ENCODE measurements around the gene BLMH. TPM values are rescaled to one million over a fixed set of nuclear protein-coding genes. Genes with fewer than 3 reads are reported as not detected.

Gene BLMH
- total RNA-seq, 1 donor from 2014 or later, result 36.2 TPM

GRCh38 chr17:30222721-30223175 lies 69.0 kb downstream of the BLMH start:
- no peak overlapping the region for H3K27ac ChIP-seq (ENCODE audit: low read depth, low read length)
- H3K36me3 Mint-ChIP-seq (ENCODE audit: low read depth, unreplicated experiment), result no peaks in the 10 kb centered on the region
- H3K36me3 ChIP-seq (ENCODE audit: insufficient read depth, low read length), result no peaks in the 10 kb centered on the region
- no peaks in the 10 kb centered on the region for H3K4me1 ChIP-seq (ENCODE audit: insufficient read depth, low read length)
- no peak overlapping the region for H3K9ac ChIP-seq (ENCODE audit: low read length)
- no peak overlapping the region for H3K27ac Mint-ChIP-seq (ENCODE audit: unreplicated experiment)
- H3K9me3 ChIP-seq (ENCODE audit: insufficient read depth, low read depth, low read length), result no peaks in the 10 kb centered on the region
- no peak overlapping the region for H3K4me3 ChIP-seq (ENCODE audit: insufficient read depth, low read depth, low read length)
- H3K79me2 ChIP-seq (ENCODE audit: insufficient read depth, low read length), result no peaks in the 10 kb centered on the region
- peaks cover 29% of the 10 kb centered on the region for H3K27me3 ChIP-seq (ENCODE audit: insufficient read depth, low read length)
- H3K9me3 Mint-ChIP-seq (ENCODE audit: unreplicated experiment), result peaks cover 2% of the 10 kb centered on the region
- H4K20me1 ChIP-seq (ENCODE audit: insufficient read depth, low read length), result no peaks in the 10 kb centered on the region
- H3K4me3 Mint-ChIP-seq (ENCODE audit: unreplicated experiment), result no peak overlapping the region
- no peak overlapping the region for H3K4me2 ChIP-seq (ENCODE audit: low read length)
- peaks cover 58% of the 10 kb centered on the region for H3K27me3 Mint-ChIP-seq (ENCODE audit: low read depth, unreplicated experiment)
- H2AFZ ChIP-seq (ENCODE audit: low read depth, low read length), result no peak overlapping the region
- peaks cover 5% of the 10 kb centered on the region for H3K4me1 Mint-ChIP-seq (ENCODE audit: low read depth, unreplicated experiment)
- FAIRE-seq, result no peak
- no peak for DNase-seq (ENCODE audit: low read depth)
- TF ChIP-seq EZH2 (IDR thresholded peaks at IDR 0.05; ENCODE audit: insufficient read depth, low read length) (no peak), CTCF (IDR thresholded peaks at IDR 0.05; ENCODE audit: insufficient read depth, low read depth, low read length) (no peak)

GRCh38 chr17:30222251-30222650 lies 69.5 kb downstream of the BLMH start:
- Histone ChIP-seq H3K27ac (ENCODE audit: low read depth, low read length) (no peak overlapping the region), H3K9ac (ENCODE audit: low read length) (no peak overlapping the region), H3K4me2 (ENCODE audit: low read length) (no peak overlapping the region), H3K36me3 (ENCODE audit: insufficient read depth, low read length) (no peaks in the 10 kb centered on the region), H3K27me3 (ENCODE audit: insufficient read depth, low read length) (peaks cover 29% of the 10 kb centered on the region), H3K4me1 (ENCODE audit: insufficient read depth, low read length) (no peaks in the 10 kb centered on the region), H2AFZ (ENCODE audit: low read depth, low read length) (no peak overlapping the region), H3K79me2 (ENCODE audit: insufficient read depth, low read length) (no peaks in the 10 kb centered on the region), H3K9me3 (ENCODE audit: insufficient read depth, low read depth, low read length) (no peaks in the 10 kb centered on the region), H3K4me3 (ENCODE audit: insufficient read depth, low read depth, low read length) (no peak overlapping the region), H4K20me1 (ENCODE audit: insufficient read depth, low read length) (no peaks in the 10 kb centered on the region)
- H3K27me3 Mint-ChIP-seq (ENCODE audit: low read depth, unreplicated experiment), result peaks cover 58% of the 10 kb centered on the region
- TF ChIP-seq EZH2 (IDR thresholded peaks at IDR 0.05; ENCODE audit: insufficient read depth, low read length), result no peak
- TF ChIP-seq CTCF (IDR thresholded peaks at IDR 0.05; ENCODE audit: insufficient read depth, low read depth, low read length), result no peak
- H3K4me1 Mint-ChIP-seq (ENCODE audit: low read depth, unreplicated experiment), result peaks cover 5% of the 10 kb centered on the region
- H3K36me3 Mint-ChIP-seq (ENCODE audit: low read depth, unreplicated experiment), result no peaks in the 10 kb centered on the region
- FAIRE-seq (no peak), DNase-seq (ENCODE audit: low read depth) (no peak)
- H3K27ac Mint-ChIP-seq (ENCODE audit: unreplicated experiment), result no peak overlapping the region
- H3K4me3 Mint-ChIP-seq (ENCODE audit: unreplicated experiment), result no peak overlapping the region
- peaks cover 2% of the 10 kb centered on the region for H3K9me3 Mint-ChIP-seq (ENCODE audit: unreplicated experiment)

GRCh38 chr17:30221346-30221745 lies 70.4 kb downstream of the BLMH start:
- FAIRE-seq, result no peak

More at GRCh38 chr17:30221346-30221745, 70.4 kb downstream of the BLMH start:
- no peaks in the 10 kb centered on the region for H3K79me2 ChIP-seq (ENCODE audit: insufficient read depth, low read length)
- no peak for DNase-seq (ENCODE audit: low read depth)
- H3K9me3 ChIP-seq (ENCODE audit: insufficient read depth, low read depth, low read length), result no peaks in the 10 kb centered on the region
- Mint-ChIP-seq H3K36me3 (ENCODE audit: low read depth, unreplicated experiment) (no peaks in the 10 kb centered on the region), H3K27ac (ENCODE audit: unreplicated experiment) (no peak overlapping the region), H3K27me3 (ENCODE audit: low read depth, unreplicated experiment) (peaks cover 56% of the 10 kb centered on the region), H3K4me1 (ENCODE audit: low read depth, unreplicated experiment) (peaks cover 5% of the 10 kb centered on the region), H3K4me3 (ENCODE audit: unreplicated experiment) (no peak overlapping the region), H3K9me3 (ENCODE audit: unreplicated experiment) (peaks cover 2% of the 10 kb centered on the region)
- H3K9ac ChIP-seq (ENCODE audit: low read length), result no peak overlapping the region
- no peaks in the 10 kb centered on the region for H3K36me3 ChIP-seq (ENCODE audit: insufficient read depth, low read length)
- no peak overlapping the region for H3K4me2 ChIP-seq (ENCODE audit: low read length)
- TF ChIP-seq EZH2 (IDR thresholded peaks at IDR 0.05; ENCODE audit: insufficient read depth, low read length), result no peak
- no peak for TF ChIP-seq CTCF (IDR thresholded peaks at IDR 0.05; ENCODE audit: insufficient read depth, low read depth, low read length)
- no peak overlapping the region for H3K27ac ChIP-seq (ENCODE audit: low read depth, low read length)
- H3K4me1 ChIP-seq (ENCODE audit: insufficient read depth, low read length), result no peaks in the 10 kb centered on the region
- no peaks in the 10 kb centered on the region for H4K20me1 ChIP-seq (ENCODE audit: insufficient read depth, low read length)
- no peak overlapping the region for H3K4me3 ChIP-seq (ENCODE audit: insufficient read depth, low read depth, low read length)
- H2AFZ ChIP-seq (ENCODE audit: low read depth, low read length), result no peak overlapping the region
- H3K27me3 ChIP-seq (ENCODE audit: insufficient read depth, low read length), result peaks cover 25% of the 10 kb centered on the region

Measured in astrocyte (in vitro differentiated cells and primary cell).